ENCODE data around the gene PRICKLE3. TPM values are rescaled to one million over a fixed set of nuclear protein-coding genes. Genes with fewer than 3 reads are reported as not detected.
"Not testable (repeated sequence)": the region's sequence is repeated elsewhere in the genome, so short reads cannot be mapped to it uniquely, and the experiment has no call there.

The PRICKLE3 gene
- total RNA-seq, 1 donor from 2014 or later: 9.9 TPM

- ATAC-seq (peak; percentile 67), DNase-seq (ENCODE audit: low spot score) (peak; percentile 76)
- intact Hi-C loops (cut with DNase I): no loop called here
These were observed 19.0 kb downstream of the PRICKLE3 start for GRCh38 chrX:49166914-49167739.

GRCh38 chrX:49165901-49166881, 20.0 kb downstream of the PRICKLE3 start:
- intact Hi-C loops (cut with DNase I): no loop called here
- peak; percentile 85 for DNase-seq (ENCODE audit: low spot score)
- peak; percentile 67 for ATAC-seq

GRCh38 chrX:49164589-49165360, 21.4 kb downstream of the PRICKLE3 start:
- DNase-seq (ENCODE audit: low spot score): no peak
- intact Hi-C loops (cut with DNase I): no loop called here
- ATAC-seq: no peak

- DNase-seq (ENCODE audit: low spot score) (peak; percentile 92), ATAC-seq (peak; percentile 87)
- intact Hi-C loops (cut with DNase I): no loop called here
These were observed 22.4 kb downstream of the PRICKLE3 start for GRCh38 chrX:49163555-49164419.

- intact Hi-C loops (cut with DNase I): no loop called here
- no peak for ATAC-seq
These were observed 23.6 kb downstream of the PRICKLE3 start, which contains the start of gene MAGIX for GRCh38 chrX:49162620-49163019. Gene MAGIX, plus strand, starts transcription at chrX:49162758. Its CDS starts 132 bp downstream, at chrX:49162890.

DNA sequence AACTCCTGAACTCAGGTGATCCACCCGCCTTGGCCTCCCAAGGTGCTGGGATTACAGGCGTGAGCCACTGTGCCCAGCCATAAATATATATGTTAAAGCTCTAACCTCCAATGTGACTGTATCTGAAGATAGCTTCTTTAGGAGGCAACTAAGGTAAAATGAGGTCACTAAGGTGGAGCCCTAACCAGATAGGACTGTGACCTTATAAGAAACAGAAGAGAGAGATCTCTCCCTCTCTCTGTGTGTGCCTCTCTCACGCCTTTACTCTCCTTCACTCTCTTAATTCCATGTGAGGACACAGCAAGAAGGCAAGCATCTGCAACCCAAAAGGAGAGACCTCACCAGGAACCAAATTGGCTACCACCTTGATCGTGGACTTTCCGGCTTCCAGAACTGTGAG, 24.5 kb downstream of the PRICKLE3 start:
- DNase-seq (ENCODE audit: low spot score) (no peak), ATAC-seq (no peak)
- intact Hi-C loops (cut with DNase I): no loop called here

More at GRCh38 chrX:49162620-49163019, 23.6 kb downstream of the PRICKLE3 start, which contains the start of gene MAGIX:
- DNase-seq (ENCODE audit: low spot score): no peak

DNA sequence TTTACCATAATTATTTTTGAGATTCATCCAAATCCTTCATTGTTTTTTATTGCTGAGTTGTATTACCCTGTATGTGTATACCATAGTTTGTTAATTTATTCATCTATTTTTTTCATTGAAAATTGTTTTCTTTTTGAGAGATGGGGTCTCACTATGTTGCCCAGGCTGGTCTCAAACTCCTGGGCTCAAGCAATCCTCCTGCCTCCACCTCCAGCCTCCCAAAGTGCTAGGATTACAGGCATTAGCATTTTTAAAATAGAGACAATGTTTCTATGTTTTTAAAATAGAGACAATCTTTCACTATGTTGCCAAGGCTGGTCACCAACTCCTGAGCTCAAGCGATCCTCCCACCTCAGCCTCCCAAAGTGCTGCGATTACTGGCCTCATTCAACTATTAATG, 25.3 kb downstream of the PRICKLE3 start:
- no peak for ATAC-seq

GRCh38 chrX:49157194-49157593, 29.0 kb downstream of the PRICKLE3 start:
- DNase-seq (ENCODE audit: low spot score) (no peak), ATAC-seq (no peak)
- intact Hi-C loops (cut with DNase I): no loop called here

More for the DNA sequence above, 25.3 kb downstream of the PRICKLE3 start:
- DNase-seq (ENCODE audit: low spot score): no peak
- intact Hi-C loops (cut with DNase I): no loop called here

GRCh38 chrX:49155900-49156837, 30.0 kb downstream of the PRICKLE3 start:
- peak; percentile 96 for ATAC-seq
- intact Hi-C loops (cut with DNase I): no loop called here

GRCh38 chrX:49155243-49155899, 30.8 kb downstream of the PRICKLE3 start:
- DNase-seq (ENCODE audit: low spot score) (no peak), ATAC-seq (peak; percentile 51)
- intact Hi-C loops (cut with DNase I): no loop called here

More at GRCh38 chrX:49155900-49156837, 30.0 kb downstream of the PRICKLE3 start:
- DNase-seq (ENCODE audit: low spot score): peak; percentile 93

DNA sequence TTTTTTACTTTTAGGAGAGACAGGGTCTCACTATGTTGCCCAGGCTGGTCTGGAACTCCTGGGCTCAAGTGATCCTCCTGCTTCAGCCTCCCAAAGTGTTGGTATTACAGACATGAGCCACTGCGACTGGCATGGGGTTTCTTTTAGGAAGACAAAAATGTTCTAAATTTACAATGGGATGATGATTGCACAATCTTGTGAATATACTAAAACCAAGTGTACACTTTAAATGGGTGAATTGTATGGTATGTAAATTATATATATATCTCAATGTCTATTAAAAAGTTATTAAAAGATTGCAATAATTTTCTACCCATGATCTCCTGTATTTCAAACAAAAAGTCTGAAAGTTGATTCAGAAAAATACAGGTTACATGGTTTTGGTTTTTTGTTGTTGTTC, 32.7 kb downstream of the PRICKLE3 start:
- ATAC-seq (no peak), DNase-seq (ENCODE audit: low spot score) (no peak)
- intact Hi-C loops (cut with DNase I): no loop called here

GRCh38 chrX:49149291-49149690, 36.9 kb downstream of the PRICKLE3 start:
- intact Hi-C loops (cut with DNase I); ATAC-seq; DNase-seq (ENCODE audit: low spot score): not testable (repeated sequence)

DNA sequence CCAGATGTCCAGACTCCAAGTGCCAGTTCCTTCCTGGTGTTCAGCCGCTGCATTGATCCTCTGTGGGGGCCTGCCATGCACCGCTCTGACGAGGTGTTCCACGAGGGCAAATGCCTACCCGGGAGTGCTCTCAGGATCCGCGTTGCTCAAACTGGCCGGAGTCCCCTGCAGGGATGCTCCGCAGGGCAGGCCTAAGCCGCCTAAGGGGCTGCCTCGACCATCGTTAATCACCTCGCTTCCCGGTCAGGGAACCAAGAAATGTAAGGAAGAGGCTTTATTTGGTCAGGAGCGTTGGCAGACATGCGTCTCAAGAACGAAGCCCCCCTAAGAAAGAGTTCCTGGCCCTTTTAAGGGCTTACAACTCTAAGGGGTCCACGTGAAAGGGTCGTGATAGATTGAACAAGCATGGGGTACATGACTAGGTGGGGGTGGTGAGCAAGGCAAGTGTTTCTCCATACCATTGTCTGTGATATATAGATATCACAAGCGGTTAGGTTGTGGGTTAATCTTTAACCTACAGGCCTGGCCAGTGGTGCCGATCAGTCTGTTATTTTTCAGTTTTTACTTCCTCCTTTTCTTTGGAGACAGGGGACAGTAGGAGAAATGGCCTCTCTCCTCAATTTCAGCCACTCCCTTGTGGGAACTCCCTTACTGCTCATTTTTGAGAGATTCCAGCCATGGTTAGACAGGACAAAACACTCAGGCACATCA, 37.6 kb downstream of the PRICKLE3 start:
- ATAC-seq; intact Hi-C loops (cut with DNase I); DNase-seq (ENCODE audit: low spot score): not testable (repeated sequence)

DNA sequence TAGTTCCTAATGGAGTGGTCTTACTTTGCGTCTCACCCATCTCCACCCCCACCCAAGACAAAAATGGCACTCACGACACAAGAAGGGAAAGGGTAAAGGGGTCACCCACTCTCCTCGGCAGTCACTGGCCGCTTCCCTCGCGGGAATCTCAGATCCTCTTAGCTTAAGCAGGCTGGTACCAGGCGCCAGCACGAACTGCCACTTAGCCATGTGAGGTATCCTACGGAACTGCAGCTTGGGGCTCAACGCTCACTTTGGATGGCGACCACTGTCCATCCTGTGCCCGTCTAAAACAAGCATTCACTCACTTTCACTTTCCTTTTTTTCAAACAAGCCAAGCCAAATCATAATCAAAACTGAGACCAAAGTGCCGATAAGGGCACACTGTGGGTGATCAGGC, 38.2 kb downstream of the PRICKLE3 start:
- DNase-seq (ENCODE audit: low spot score) (no peak), ATAC-seq (no peak)
- intact Hi-C loops (cut with DNase I): no loop called here

- ATAC-seq (no peak), DNase-seq (ENCODE audit: low spot score) (no peak)
- intact Hi-C loops (cut with DNase I): no loop called here
These were observed 38.9 kb downstream of the PRICKLE3 start for GRCh38 chrX:49147282-49147681.

- ATAC-seq; intact Hi-C loops (cut with DNase I); DNase-seq (ENCODE audit: low spot score): not testable (repeated sequence)
These were observed 43.0 kb downstream of the PRICKLE3 start for GRCh38 chrX:49143154-49143553.
